NCI-H510A treated with DMSO at 0.1 percent for 48 hours (cell line): Measurements from ENCODE around the gene TMEM245.
"Not testable (repeated sequence)": the region's sequence is repeated elsewhere in the genome, so short reads cannot be mapped to it uniquely, and the experiment has no call there.

Experiments
- DNase-seq: peaks from one replicate; lab custom pipeline; 2025; lab: John Stamatoyannopoulos, UW

TMEM245 gene

GRCh38 chr9:108991479-108991878, 128.3 kb downstream of the TMEM245 start:
- no peak for DNase-seq

DNA sequence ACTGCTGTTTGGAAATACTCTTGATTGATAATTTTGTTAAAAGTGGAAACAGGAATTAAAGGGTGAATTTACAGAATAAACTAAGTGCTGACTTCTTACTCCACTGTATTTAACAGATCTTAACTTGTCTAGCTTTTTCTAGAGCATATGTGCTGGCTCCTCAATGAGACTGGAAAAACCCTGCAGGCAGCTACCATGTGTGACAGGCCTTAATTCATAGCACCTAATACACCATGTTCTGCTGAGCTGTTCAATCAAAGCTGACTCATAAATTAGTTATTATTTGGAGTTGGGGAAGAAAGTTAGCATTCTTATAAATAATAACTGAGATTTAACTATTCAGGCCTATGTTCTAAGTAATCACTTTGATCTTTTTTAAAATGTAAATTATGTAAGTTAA, 135.9 kb downstream of the TMEM245 start:
- DNase-seq: no peak

DNA sequence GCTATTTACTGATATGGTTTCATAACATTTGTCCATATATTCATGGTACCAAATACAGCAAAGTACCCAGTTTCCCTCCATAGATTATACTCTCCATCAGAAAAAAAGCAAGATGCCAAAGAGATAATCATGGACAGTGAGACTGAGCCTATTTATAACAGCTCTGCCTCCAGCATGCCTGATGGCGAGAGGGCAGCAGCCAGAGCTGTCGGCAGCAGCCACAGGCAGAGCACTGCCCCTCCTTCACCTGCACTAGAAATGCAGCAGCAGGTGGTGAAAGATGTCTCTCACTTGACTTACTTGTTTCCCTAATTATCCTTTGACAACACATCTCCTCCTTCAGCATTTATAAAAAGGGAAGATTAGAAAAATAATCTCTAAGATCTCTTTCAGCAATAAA, 138.9 kb downstream of the TMEM245 start:
- no peak for DNase-seq

- DNase-seq: no peak
These were observed 141.5 kb downstream of the TMEM245 start for GRCh38 chr9:108978205-108978604.

GRCh38 chr9:108973895-108974294, 145.9 kb downstream of the TMEM245 start:
- no peak for DNase-seq

GRCh38 chr9:108972626-108973209, 147.0 kb downstream of the TMEM245 start:
- no peak for DNase-seq

DNA sequence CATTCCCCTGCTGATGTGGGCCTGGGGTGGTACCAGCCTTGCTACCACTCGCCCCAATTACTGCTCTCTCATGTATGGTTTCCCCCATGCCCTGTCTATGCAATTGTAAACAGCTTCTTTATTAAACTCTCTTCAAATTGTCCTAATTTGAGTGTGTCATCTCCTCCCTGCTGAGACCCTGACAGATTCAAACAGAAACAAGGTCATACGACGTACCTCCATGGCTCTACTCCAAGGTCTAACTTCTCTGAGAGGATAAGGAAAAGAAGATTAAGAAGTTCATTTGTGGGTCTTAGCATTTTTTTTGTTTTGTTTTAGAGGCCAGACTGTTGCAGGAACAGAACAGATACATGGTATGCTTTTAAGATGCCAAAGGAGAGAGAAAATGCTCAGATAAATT, 147.6 kb downstream of the TMEM245 start:
- no peak for DNase-seq

DNA sequence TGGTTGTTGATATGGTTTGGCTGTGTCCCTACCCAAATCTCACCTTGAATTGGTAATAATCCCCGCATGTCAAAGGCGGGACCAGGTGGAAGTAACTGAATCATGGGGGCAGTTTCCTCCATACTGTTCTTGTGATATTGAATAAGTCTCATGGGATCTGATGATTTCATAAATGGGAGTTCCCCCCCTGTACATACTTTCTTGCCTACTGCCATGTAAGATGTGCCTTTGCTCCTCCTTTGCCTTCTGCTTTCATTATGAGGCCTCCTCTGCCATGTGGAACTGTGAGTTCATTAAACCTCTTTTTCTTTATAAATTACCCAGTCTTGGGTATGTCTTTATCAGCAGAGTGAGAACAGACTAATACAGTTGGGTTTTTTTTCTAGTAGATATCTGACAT, 148.4 kb downstream of the TMEM245 start:
- DNase-seq: not testable (repeated sequence)

DNA sequence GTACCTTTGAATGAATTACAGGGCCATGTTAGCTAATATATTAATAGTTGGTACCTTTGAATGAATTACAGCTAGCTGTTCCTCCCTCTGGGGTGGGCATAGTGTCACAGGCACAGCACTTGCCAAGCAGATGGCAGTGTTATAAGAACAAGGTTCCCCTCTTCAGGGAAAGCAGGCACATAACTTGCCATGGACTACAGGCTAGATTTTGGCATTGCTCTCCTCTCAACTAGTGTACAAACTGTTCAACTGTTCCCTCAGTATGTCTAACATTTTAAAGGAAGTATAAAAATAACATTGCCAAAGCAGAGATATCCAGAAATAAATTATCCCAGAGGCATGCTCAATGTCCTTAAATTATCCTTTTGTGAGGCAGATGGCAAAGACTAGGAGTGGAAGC, 151.8 kb downstream of the TMEM245 start:
- DNase-seq: no peak
